ENCODE results near the gene AURKAIP1.
"Not testable (repeated sequence)": the region's sequence is repeated elsewhere in the genome, so short reads cannot be mapped to it uniquely, and the experiment has no call there.

Gene AURKAIP1

GRCh38 chr1:1371746-1372711 lies 3.0 kb downstream of the AURKAIP1 start:
- peak overlapping the region in 9 of 10 experiments; percentile 33 to 84 (median 49); a peak in 16 of 20 replicates for H3K4me3 ChIP-seq
- peaks cover 4 to 45% (median 41%) of the 10 kb centered on the region in 11 experiments; a peak in 21 of 22 replicates for H4K20me1 ChIP-seq
- H3K27me3 ChIP-seq = no peaks in the 10 kb centered on the region
- peaks cover 46 to 62% (median 59%) of the 10 kb centered on the region in 10 experiments for H3K4me1 ChIP-seq
- TF ChIP-seq Cebpa-rat (IDR thresholded peaks at IDR 0.05) = no peak
- H3K9ac ChIP-seq = peak overlapping the region; percentile 53 to 99 (median 97); a peak in 21 of 22 replicates
- peak overlapping the region in 10 of 11 experiments; percentile 40 to 97 (median 77); a peak in 19 of 22 replicates for H3K27ac ChIP-seq
- peaks cover 0 to 9% (median 5%) of the 10 kb centered on the region in 11 experiments; a peak in 17 of 22 replicates for H3K9me3 ChIP-seq (replicated peaks in 1 of 11)
- peaks cover 8 to 31% (median 20%) of the 10 kb centered on the region in 11 experiments for H3K36me3 ChIP-seq
- H3K4me2 ChIP-seq = peak overlapping the region; percentile 95 to 100 (median 100)

DNA sequence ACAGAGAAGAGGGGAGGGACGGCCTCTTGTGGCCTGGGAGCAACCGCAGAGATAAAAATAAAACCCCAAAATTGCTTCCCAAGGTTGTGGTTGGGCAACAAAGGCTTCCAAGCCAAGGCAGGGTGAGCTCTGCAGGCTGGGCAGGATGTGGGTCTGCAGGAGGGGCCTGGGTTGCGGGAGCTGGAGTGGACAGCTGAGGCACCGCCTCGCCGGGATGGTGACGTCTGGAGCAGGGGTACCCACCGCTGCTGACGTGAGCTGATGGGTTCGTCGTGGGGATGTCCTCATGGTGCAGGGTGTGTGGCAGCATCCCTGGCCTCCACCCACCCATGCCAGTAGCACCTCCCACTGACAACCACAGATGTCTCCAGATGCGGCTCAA lies 3.7 kb downstream of the AURKAIP1 start:
- TF ChIP-seq Cebpa-rat (IDR thresholded peaks at IDR 0.05) = peak in 8 of 11 experiments; percentile 26 to 85 (median 64); a peak in 10 of 22 replicates
- Histone ChIP-seq H3K27ac (peak overlapping the region in 9 of 11 experiments; percentile 61 to 97 (median 77); a peak in 18 of 22 replicates), H3K4me1 (peaks cover 45 to 62% (median 59%) of the 10 kb centered on the region in 10 experiments), H3K9ac (peak overlapping the region; percentile 53 to 99 (median 97); a peak in 21 of 22 replicates), H4K20me1 (peaks cover 4 to 45% (median 41%) of the 10 kb centered on the region in 11 experiments; a peak in 21 of 22 replicates), H3K36me3 (peaks cover 8 to 26% (median 19%) of the 10 kb centered on the region in 11 experiments), H3K27me3 (no peaks in the 10 kb centered on the region), H3K4me3 (peak overlapping the region in 9 of 10 experiments; percentile 33 to 84 (median 49); a peak in 15 of 20 replicates), H3K9me3 (replicated peaks in 1 of 11) (peaks cover 5 to 16% (median 12%) of the 10 kb centered on the region in 11 experiments; a peak in 20 of 22 replicates), H3K4me2 (peak overlapping the region; percentile 95 to 100 (median 100))

DNA sequence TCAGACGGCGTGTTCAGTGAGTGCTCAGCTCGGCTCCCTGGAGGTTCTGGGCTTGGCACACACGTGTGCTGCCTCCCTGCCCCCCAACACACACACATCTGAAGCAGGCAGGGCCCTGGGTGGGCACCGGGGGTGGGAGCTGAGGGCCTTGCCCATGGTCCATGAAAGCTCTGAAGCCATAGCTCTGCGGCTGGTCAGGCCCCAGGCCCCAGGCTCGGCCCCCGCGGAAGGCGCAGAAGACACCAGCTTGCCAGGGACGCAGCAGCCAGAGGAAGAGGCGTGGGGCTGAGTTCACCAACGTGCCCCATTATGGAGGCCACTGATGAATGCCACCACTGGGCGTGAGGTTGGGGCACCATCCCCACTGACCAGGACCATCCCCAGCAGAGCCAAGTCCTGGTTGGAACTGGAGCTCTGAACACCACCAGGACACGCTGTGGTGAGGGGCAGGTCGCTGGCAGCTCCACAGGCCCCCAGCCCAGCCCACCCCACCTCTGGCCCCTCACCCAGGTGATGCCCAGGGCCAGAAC lies 4.2 kb downstream of the AURKAIP1 start:
- Histone ChIP-seq H3K36me3 (peaks cover 7 to 21% (median 15%) of the 10 kb centered on the region in 11 experiments), H3K4me1 (peaks cover 40 to 57% (median 53%) of the 10 kb centered on the region in 10 experiments), H3K9me3 (replicated peaks in 1 of 11) (peaks cover 9 to 21% (median 17%) of the 10 kb centered on the region in 11 experiments; a peak in 20 of 22 replicates), H3K9ac (peak overlapping the region; percentile 41 to 99 (median 97); a peak in 19 of 22 replicates), H3K4me3 (peak overlapping the region in 7 of 10 experiments; percentile 27 to 84 (median 49); a peak in 7 of 20 replicates), H3K27me3 (no peaks in the 10 kb centered on the region), H3K4me2 (peak overlapping the region; percentile 95 to 100 (median 100)), H4K20me1 (peaks cover 4 to 45% (median 41%) of the 10 kb centered on the region in 11 experiments; a peak in 21 of 22 replicates), H3K27ac (peak overlapping the region in 9 of 11 experiments; percentile 35 to 97 (median 72); a peak in 17 of 22 replicates)
- no peak for TF ChIP-seq Cebpa-rat (IDR thresholded peaks at IDR 0.05)

DNA sequence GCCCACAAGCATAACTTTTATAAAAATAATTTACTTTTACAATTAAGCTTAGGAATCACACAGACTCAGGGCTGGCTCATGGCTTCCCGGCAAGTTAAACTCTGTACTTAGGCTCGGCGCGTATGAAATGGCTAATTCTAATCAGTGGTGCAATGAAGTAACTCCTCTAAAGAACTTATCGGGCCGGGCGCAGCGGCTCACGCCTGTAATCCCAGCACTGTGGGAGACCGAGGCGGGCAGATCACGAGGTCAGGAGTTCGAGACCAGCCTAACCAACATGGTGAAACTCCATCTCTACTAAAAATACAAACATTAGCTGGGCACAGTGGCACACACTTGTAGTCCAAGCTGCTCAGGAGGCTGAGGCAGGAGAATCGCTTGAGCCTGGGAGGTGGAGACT lies 4.9 kb downstream of the AURKAIP1 start:
- Histone ChIP-seq H3K36me3 (peaks cover 7 to 21% (median 15%) of the 10 kb centered on the region in 11 experiments), H3K4me2 (peak overlapping the region in 10 of 11 experiments; percentile 95 to 100 (median 100); a peak in 20 of 22 replicates), H3K9ac (peak overlapping the region in 9 of 11 experiments; percentile 57 to 99 (median 97); a peak in 12 of 22 replicates), H3K9me3 (replicated peaks in 1 of 11) (peaks cover 10 to 26% (median 21%) of the 10 kb centered on the region in 11 experiments; a peak in 20 of 22 replicates), H4K20me1 (peaks cover 4 to 45% (median 41%) of the 10 kb centered on the region in 11 experiments; a peak in 21 of 22 replicates), H3K4me1 (peaks cover 39 to 54% (median 52%) of the 10 kb centered on the region in 10 experiments), H3K27ac (peak overlapping the region in 8 of 11 experiments; percentile 59 to 97 (median 76); a peak in 12 of 22 replicates)
- H3K27me3 ChIP-seq, H3K4me3 ChIP-seq: not testable (repeated sequence)

DNA sequence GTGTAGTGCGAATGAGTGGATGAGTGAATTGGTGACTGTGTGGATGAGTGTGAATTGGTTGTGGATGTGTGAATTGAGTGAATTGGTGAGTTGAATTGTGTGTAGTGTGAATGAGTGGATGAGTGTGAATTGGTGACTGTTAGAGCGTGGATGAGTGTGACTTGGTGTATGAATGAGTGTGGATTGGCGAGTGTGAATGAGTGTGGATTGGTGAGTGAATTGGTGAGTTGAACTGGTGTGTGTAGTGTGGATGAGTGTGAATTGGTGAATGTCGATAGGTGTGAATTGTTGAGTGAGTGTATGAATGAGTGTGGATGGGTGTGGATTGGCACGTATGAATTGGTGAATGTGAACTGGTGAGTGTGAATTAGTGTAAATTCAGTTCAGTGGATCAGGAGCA lies 7.7 kb downstream of the AURKAIP1 start:
- peaks cover 4 to 22% (median 17%) of the 10 kb centered on the region in 11 experiments; a peak in 21 of 22 replicates for H4K20me1 ChIP-seq
- no peak for TF ChIP-seq Cebpa-rat (IDR thresholded peaks at IDR 0.05)
- H3K27ac ChIP-seq = no peak overlapping the region
- no peak overlapping the region for H3K9ac ChIP-seq
- H3K9me3 ChIP-seq (replicated peaks in 1 of 11) = peaks cover 10 to 26% (median 21%) of the 10 kb centered on the region in 11 experiments; a peak in 20 of 22 replicates
- H3K4me3 ChIP-seq = no peak overlapping the region
- peaks cover 0 to 2% (median 0%) of the 10 kb centered on the region in 11 experiments; a peak in 3 of 22 replicates for H3K36me3 ChIP-seq
- no peaks in the 10 kb centered on the region for H3K27me3 ChIP-seq
- H3K4me1 ChIP-seq = peaks cover 19 to 33% (median 31%) of the 10 kb centered on the region in 10 experiments
- H3K4me2 ChIP-seq = no peak overlapping the region

- H3K9ac ChIP-seq = no peak overlapping the region
- no peak overlapping the region for H3K27ac ChIP-seq
- H3K4me1 ChIP-seq = peaks cover 13 to 26% (median 24%) of the 10 kb centered on the region in 10 experiments
- no peak for TF ChIP-seq Cebpa-rat (IDR thresholded peaks at IDR 0.05)
- H3K4me3 ChIP-seq = no peak overlapping the region
- H4K20me1 ChIP-seq = peaks cover 2 to 16% (median 11%) of the 10 kb centered on the region in 11 experiments; a peak in 21 of 22 replicates
- H3K4me2 ChIP-seq = no peak overlapping the region
- no peaks in the 10 kb centered on the region for H3K27me3 ChIP-seq
- H3K9me3 ChIP-seq (replicated peaks in 1 of 11) = peaks cover 10 to 26% (median 21%) of the 10 kb centered on the region in 11 experiments; a peak in 20 of 22 replicates
- no peaks in the 10 kb centered on the region for H3K36me3 ChIP-seq
Observed at GRCh38 chr1:1366699-1367066, 8.3 kb downstream of the AURKAIP1 start.

DNA sequence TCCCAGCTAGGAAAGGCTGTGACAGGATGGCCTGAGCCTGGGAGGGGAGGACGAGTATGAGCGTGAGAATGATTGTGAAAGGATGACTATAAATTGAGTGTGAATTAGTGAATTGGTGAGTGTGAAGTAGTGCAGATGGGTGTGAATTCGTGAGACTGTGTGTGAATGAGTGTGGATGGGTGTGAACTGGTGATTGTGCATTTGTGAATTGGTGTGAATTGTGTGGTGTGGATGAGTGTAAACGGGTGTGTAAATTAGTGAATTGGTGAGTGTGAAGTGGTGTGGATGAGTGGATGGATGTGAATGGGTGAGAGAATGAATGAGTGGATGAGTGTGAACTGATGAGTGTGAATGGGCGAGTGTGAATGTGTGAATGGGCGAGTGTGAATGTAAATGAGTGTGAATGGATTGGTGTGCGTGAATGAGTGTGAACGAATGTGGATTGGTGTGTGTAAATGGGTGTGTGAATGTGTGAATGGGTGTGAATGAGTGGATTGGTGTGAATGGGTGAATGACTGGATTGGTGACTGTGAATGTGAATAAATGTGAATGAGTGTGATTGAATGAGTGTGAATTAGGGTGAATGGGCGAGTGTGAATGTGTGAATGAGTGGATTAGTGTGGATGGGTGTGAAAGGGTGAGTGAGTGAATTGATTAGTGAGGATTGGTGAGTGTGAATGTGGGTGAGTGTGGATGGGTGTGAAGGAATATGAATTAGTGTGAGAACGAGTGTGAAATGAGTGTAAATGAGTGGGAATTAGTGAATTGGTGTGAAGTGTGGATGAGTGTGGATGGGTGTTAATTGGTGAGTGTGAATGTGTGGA lies 8.9 kb downstream of the AURKAIP1 start:
- no peak for TF ChIP-seq Cebpa-rat (IDR thresholded peaks at IDR 0.05)

More for the DNA sequence above, 8.9 kb downstream of the AURKAIP1 start:
- no peak overlapping the region for H3K4me3 ChIP-seq
- H3K36me3 ChIP-seq = no peaks in the 10 kb centered on the region
- peaks cover 7 to 21% (median 18%) of the 10 kb centered on the region in 10 experiments for H3K4me1 ChIP-seq
- peaks cover 0 to 10% (median 5%) of the 10 kb centered on the region in 11 experiments; a peak in 11 of 22 replicates for H4K20me1 ChIP-seq
- no peak overlapping the region for H3K9ac ChIP-seq
- no peak overlapping the region for H3K4me2 ChIP-seq
- H3K9me3 ChIP-seq (replicated peaks in 1 of 11) = peaks cover 10 to 26% (median 21%) of the 10 kb centered on the region in 11 experiments; a peak in 20 of 22 replicates
- no peak overlapping the region for H3K27ac ChIP-seq
- H3K27me3 ChIP-seq = no peaks in the 10 kb centered on the region

Data from BLaER1 treated with 17β-estradiol and CSF1 and Interleukin-3, amounts not matched to agents 10 nM and 100 nM (cell line).